Measurements from ENCODE around the gene TMTC4. TPM values are rescaled to one million over a fixed set of nuclear protein-coding genes. Genes with fewer than 3 reads are reported as not detected.

TMTC4 gene
- total RNA-seq, 1 experiment from 2014 or later, result 28.1 TPM

GRCh38 chr13:100721885-100722512, 47.4 kb upstream of the TMTC4 start:
- Histone ChIP-seq H2AFZ (ENCODE audit: low read length) (no peak overlapping the region), H2BK12ac (ENCODE audit: insufficient read length, low read depth, low read length) (no peak overlapping the region), H3K23me2 (ENCODE audit: insufficient read length, low read depth, low read length, poor library complexity, severe bottlenecking) (no peaks in the 10 kb centered on the region), H2BK20ac (ENCODE audit: low read depth, low read length, poor library complexity, severe bottlenecking) (no peak overlapping the region), H3K27ac (ENCODE audit: insufficient read length, low read depth, low read length) (no peak overlapping the region), H3K18ac (ENCODE audit: insufficient read length, low read depth, low read length) (no peak overlapping the region), H4K91ac (ENCODE audit: insufficient read length, low read depth, low read length) (no peak overlapping the region), H2BK5ac (ENCODE audit: insufficient read length, low read length) (no peak overlapping the region), H3K4me2 (ENCODE audit: insufficient read depth, insufficient read length, low read length) (no peak overlapping the region), H2AK5ac (ENCODE audit: insufficient read length, low read length) (no peak overlapping the region), H2BK120ac (ENCODE audit: low read depth, low read length, poor library complexity, severe bottlenecking) (no peak overlapping the region), H3K4ac (ENCODE audit: low read depth, low read length) (no peak overlapping the region), H3K14ac (ENCODE audit: insufficient read depth, low read length) (no peak overlapping the region), H3K79me1 (ENCODE audit: insufficient read depth, low read depth, low read length, poor library complexity, severe bottlenecking) (no peaks in the 10 kb centered on the region), H3K23ac (ENCODE audit: insufficient read length, low read depth, low read length) (no peak overlapping the region), H4K5ac (ENCODE audit: insufficient read length, low read depth, low read length) (no peak overlapping the region), H3T11ph (ENCODE audit: low read length) (no peak overlapping the region), H3K27me3 (ENCODE audit: insufficient read depth, low read length) (no peaks in the 10 kb centered on the region), H4K20me1 (ENCODE audit: control insufficient read depth, insufficient read depth, insufficient read length) (no peaks in the 10 kb centered on the region), H3K79me2 (ENCODE audit: insufficient read depth, low read length) (no peaks in the 10 kb centered on the region), H3K9ac (ENCODE audit: extremely low read depth, insufficient read length, low read length) (no peak overlapping the region), H3K9me3 (ENCODE audit: control insufficient read depth, low read depth, low read length) (no peaks in the 10 kb centered on the region), H2BK15ac (ENCODE audit: low read depth, low read length) (no peak overlapping the region), H3K4me1 (ENCODE audit: insufficient read depth, low read length) (no peaks in the 10 kb centered on the region), H3K56ac (ENCODE audit: insufficient read length, low read depth, low read length) (no peak overlapping the region), H4K8ac (replicated peaks; ENCODE audit: insufficient read length, low read depth, low read length) (no peak overlapping the region)
- TF ChIP-seq, protein P1, sequence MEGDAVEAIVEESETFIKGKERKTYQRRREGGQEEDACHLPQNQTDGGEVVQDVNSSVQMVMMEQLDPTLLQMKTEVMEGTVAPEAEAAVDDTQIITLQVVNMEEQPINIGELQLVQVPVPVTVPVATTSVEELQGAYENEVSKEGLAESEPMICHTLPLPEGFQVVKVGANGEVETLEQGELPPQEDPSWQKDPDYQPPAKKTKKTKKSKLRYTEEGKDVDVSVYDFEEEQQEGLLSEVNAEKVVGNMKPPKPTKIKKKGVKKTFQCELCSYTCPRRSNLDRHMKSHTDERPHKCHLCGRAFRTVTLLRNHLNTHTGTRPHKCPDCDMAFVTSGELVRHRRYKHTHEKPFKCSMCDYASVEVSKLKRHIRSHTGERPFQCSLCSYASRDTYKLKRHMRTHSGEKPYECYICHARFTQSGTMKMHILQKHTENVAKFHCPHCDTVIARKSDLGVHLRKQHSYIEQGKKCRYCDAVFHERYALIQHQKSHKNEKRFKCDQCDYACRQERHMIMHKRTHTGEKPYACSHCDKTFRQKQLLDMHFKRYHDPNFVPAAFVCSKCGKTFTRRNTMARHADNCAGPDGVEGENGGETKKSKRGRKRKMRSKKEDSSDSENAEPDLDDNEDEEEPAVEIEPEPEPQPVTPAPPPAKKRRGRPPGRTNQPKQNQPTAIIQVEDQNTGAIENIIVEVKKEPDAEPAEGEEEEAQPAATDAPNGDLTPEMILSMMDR (conservative IDR thresholded peaks at IDR 0.05), result peak; percentile 83
- Mint-ChIP-seq H3K4me3 (no peak overlapping the region), H3K27ac (no peak overlapping the region), H3K9me3 (peaks cover 4% of the 10 kb centered on the region in 2 experiments; a peak in 4 of 5 replicates), H3K27me3 (ENCODE audit: low read depth) (no peaks in the 10 kb centered on the region), H3K4me1 (no peaks in the 10 kb centered on the region), H3K36me3 (ENCODE audit: insufficient read depth in 1 of 3, low read depth in 3 of 3) (no peaks in the 10 kb centered on the region; a peak in 2 of 7 replicates)
- no CpG with 5 or more reads among the region's 6 CpGs for WGBS (ENCODE audit: extremely low coverage, insufficient read length, low lambda C conversion rate)
- peak; percentile 56 for DNase-seq
